ENCODE results near the gene USP15.

GRCh38 chr12:62296001-62296400 is 35.8 kb downstream of the USP15 start:
- TF ChIP-seq CTCF (tag by site-specific recombination; IDR thresholded peaks at IDR 0.05) (no peak), SETDB1 (IDR thresholded peaks at IDR 0.05; ENCODE audit: insufficient read length, low read length) (no peak), ZNF324 (tag by site-specific recombination; IDR thresholded peaks at IDR 0.05) (no peak)
